Measurements from ENCODE around the gene PKNOX1.
"Not testable (repeated sequence)": the region's sequence is repeated elsewhere in the genome, so short reads cannot be mapped to it uniquely, and the experiment has no call there.

- not testable (repeated sequence) for TF ChIP-seq POLR2A, CTCF (IDR thresholded peaks at IDR 0.05)
These were observed 71.0 kb downstream of the PKNOX1 start for GRCh38 chr21:43045165-43045875.

All from esophagus squamous epithelium (tissue), 4 donors.